ENCODE measurements around the gene ZG16.

ZG16 gene

DNA sequence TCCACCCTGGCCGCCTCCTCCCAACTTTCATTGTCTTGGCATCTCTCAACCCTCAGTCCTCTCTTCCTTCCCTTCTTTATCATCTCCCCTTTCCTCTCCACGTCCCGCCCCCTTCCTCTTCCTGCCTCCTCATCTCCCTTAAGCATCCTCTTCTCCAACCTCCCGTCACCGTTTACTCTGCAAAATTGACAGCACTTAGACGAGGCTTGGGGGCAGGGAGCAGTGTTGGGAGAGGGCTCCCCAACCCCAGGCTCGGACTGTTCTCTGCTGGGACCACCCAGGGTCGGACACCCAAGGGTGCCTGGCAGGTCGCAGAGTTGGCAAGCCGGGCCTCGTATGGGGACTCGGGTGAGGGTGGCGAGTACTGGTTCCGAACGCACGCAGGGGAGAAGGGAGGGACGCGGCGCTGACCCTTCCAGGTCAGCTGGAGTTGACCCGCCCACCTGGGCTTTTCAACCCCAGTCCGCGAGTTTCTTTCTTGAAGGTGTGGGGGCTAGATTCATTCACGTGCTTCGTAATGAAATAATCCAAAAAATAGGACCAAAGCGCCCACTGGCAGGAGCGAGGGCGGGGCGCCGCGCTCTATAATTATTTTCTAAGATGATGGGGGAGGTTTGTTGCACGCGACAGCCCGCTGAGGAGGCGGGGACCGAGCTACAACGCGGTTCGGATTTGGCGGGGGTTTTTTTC is 37.1 kb downstream of the ZG16 start:
- DNase-seq (ENCODE audit: low spot score) = no peak
- in situ Hi-C loops (cut with MboI; ENCODE audit: low sequenced_read_pairs, unreplicated experiment) = no loop called here
- TF ChIP-seq, protein P1, sequence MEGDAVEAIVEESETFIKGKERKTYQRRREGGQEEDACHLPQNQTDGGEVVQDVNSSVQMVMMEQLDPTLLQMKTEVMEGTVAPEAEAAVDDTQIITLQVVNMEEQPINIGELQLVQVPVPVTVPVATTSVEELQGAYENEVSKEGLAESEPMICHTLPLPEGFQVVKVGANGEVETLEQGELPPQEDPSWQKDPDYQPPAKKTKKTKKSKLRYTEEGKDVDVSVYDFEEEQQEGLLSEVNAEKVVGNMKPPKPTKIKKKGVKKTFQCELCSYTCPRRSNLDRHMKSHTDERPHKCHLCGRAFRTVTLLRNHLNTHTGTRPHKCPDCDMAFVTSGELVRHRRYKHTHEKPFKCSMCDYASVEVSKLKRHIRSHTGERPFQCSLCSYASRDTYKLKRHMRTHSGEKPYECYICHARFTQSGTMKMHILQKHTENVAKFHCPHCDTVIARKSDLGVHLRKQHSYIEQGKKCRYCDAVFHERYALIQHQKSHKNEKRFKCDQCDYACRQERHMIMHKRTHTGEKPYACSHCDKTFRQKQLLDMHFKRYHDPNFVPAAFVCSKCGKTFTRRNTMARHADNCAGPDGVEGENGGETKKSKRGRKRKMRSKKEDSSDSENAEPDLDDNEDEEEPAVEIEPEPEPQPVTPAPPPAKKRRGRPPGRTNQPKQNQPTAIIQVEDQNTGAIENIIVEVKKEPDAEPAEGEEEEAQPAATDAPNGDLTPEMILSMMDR (IDR thresholded peaks at IDR 0.05; ENCODE audit: borderline replicate concordance, control extremely low read depth, extremely low read depth, insufficient read depth, missing control alignments) = no peak

DNA sequence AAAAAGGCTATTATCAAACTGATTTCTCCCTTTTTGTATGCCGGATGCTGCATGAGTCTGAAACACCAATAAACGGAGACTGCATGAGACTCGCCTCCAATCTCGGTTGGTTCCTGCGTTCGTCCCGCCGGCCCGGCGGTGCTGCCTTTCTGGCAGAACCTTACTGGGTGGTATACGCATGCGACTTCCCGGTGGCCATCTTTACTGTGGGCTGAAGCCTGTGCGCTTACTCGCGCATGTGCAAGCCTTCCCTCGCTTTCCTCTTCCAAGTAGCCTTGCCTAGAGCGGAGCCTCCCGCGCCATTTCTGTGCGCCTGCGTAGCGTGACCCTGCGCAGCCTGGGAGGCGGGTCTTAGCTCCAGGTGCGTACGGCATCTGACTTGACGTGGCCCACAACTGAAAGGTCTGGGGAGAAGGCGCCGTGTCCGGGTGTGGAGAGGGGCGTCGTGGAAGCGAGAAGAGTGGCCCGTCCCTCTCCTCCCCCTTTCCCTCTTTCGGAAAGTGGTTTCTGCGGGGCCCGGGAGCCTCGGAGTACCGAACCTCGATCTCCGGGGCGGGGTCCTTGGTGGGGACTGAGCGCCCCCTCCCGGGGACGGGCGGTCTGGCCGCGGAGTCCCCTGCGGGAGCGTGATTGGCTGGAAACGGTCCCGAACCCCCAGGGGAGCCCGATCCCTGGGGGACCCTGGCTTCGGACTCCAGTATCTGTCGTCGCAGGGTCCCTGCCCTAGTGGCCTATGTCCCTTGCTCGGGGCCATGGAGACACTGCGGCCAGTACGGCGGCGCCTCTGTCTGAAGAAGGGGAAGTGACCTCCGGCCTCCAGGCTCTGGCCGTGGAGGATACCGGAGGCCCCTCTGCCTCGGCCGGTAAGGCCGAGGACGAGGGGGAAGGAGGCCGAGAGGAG is 38.0 kb downstream of the ZG16 start, which contains the start of gene PAGR1:
Gene PAGR1 (plus strand): TSS at position 360 of the 901 bp plus-strand sequence. CDS start 374 bp downstream, at position 734.
- peak; percentile 96 for DNase-seq (ENCODE audit: low spot score)
- in situ Hi-C loops (cut with MboI; ENCODE audit: low sequenced_read_pairs, unreplicated experiment) = no loop called here
- TF ChIP-seq, protein P1 (IDR thresholded peaks at IDR 0.05; ENCODE audit: borderline replicate concordance, control extremely low read depth, extremely low read depth, insufficient read depth, missing control alignments) = peak; percentile 91

DNA sequence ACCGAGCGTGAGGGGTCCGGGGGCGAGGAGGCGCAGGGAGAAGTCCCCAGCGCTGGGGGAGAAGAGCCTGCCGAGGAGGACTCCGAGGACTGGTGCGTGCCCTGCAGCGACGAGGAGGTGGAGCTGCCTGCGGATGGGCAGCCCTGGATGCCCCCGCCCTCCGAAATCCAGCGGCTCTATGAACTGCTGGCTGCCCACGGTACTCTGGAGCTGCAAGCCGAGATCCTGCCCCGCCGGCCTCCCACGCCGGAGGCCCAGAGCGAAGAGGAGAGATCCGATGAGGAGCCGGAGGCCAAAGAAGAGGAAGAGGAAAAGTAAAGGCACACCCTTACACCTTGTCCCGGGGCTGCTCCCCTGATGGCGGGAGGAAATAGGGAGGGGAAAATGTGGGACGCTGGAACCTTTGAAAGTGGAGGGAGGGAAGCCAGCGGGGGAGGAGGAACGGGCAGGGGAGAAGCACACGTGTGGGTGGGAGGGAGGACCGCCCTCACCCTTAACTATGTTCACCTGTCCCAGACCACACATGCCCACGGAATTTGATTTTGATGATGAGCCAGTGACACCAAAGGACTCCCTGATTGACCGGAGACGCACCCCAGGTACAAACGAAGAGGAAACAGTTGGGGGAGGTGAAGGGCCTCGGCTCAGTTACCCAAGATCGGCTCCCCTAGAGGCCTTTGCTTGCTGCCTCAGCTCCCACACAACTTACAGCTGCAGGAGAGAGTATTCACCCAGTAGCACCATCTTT is 38.8 kb downstream of the ZG16 start:
- DNase-seq (ENCODE audit: low spot score) = peak; percentile 67
- in situ Hi-C loops (cut with MboI; ENCODE audit: low sequenced_read_pairs, unreplicated experiment) = no loop called here
- TF ChIP-seq, protein P1 (IDR thresholded peaks at IDR 0.05; ENCODE audit: borderline replicate concordance, control extremely low read depth, extremely low read depth, insufficient read depth, missing control alignments) = no peak

DNA sequence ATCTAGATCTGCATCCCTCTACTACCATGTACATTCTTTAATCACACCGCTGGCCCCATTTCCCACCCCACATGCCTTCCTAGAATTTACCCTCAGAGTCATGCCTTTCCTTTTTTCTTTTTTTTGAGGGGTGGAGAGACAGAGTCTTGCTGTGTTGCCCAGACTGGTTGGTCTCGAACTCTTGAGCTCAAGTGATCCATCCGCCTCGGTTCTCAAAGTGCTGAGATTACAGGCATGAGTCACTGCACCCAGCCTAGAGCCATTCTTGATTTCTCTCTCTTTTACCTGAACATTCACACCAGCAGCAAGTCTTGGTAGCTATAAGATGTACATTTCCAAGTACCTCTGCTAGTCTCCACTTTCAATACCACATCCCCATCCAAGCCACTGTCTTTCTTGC is 40.0 kb downstream of the ZG16 start:
- in situ Hi-C loops (cut with MboI; ENCODE audit: low sequenced_read_pairs, unreplicated experiment) = no loop called here
- no peak for DNase-seq (ENCODE audit: low spot score)

DNA sequence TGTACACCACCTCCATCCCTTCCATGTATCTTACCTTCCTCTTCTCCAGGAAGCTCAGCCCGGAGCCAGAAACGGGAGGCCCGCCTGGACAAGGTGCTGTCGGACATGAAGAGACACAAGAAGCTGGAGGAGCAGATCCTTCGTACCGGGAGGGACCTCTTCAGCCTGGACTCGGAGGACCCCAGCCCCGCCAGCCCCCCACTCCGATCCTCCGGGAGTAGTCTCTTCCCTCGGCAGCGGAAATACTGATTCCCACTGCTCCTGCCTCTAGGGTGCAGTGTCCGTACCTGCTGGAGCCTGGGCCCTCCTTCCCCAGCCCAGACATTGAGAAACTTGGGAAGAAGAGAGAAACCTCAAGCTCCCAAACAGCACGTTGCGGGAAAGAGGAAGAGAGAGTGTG is 41.5 kb downstream of the ZG16 start:
- no peak for DNase-seq (ENCODE audit: low spot score)
- TF ChIP-seq, protein P1 (IDR thresholded peaks at IDR 0.05; ENCODE audit: borderline replicate concordance, control extremely low read depth, extremely low read depth, insufficient read depth, missing control alignments) = no peak
- in situ Hi-C loops (cut with MboI; ENCODE audit: low sequenced_read_pairs, unreplicated experiment) = no loop called here

More for the DNA sequence above, 40.0 kb downstream of the ZG16 start:
- TF ChIP-seq, protein P1 (IDR thresholded peaks at IDR 0.05; ENCODE audit: borderline replicate concordance, control extremely low read depth, extremely low read depth, insufficient read depth, missing control alignments) = no peak

DNA sequence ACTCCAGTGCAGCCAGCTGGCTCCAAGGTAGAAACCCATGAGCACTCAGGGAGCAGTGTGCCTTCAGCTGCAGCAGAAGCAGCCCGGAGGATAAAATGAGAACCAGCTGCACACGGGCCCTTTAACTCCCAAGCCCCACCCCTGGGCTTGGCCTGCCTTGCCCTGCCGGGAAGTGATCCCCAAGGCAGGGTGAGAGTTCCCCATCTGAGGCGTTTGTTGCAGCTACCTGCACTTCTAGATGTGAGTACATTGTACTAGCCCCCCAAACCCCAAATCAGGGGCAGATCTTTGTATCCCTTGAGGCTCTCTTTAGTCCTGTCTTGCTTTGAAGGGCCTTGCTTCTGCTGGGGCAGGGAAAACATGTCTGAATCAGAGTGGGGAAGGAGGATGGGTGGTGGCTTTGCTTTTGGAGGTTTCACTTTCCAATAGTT is 42.2 kb downstream of the ZG16 start, which contains the start of gene MVP:
Gene MVP (plus strand): TSS at position 192 of the 431 bp plus-strand sequence. CDS start 10,088 bp downstream, outside the sequence.
- TF ChIP-seq, protein P1 (IDR thresholded peaks at IDR 0.05; ENCODE audit: borderline replicate concordance, control extremely low read depth, extremely low read depth, insufficient read depth, missing control alignments) = no peak
- in situ Hi-C loops (cut with MboI; ENCODE audit: low sequenced_read_pairs, unreplicated experiment) = no loop called here
- peak; percentile 71 for DNase-seq (ENCODE audit: low spot score)
